ENCODE data around the gene TTC34. TPM values are rescaled to one million over a fixed set of nuclear protein-coding genes. Genes with fewer than 3 reads are reported as not detected.

Gene TTC34
- total RNA-seq, 1 donor = 0.36 TPM

DNA sequence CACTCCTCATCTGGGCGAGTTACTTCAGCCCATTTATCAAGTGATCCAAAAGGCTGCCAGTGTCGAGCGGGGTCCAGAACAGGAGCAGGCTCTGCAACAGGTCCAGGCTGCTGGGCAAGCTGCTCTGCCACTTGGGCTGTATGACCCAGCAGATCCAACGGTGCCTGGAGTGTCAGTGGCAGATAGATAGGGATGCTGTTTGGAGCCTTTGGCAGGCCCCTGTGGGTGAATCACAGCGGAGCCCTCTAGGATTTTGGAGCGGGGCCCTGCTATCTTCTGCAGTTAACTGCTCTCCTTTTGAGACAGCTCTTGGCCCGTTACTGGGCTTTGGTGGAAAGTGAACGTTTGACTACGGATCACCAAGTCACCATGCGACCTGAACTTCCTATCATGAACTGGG is 176.2 kb downstream of the TTC34 start:
- TF ChIP-seq, protein P1, sequence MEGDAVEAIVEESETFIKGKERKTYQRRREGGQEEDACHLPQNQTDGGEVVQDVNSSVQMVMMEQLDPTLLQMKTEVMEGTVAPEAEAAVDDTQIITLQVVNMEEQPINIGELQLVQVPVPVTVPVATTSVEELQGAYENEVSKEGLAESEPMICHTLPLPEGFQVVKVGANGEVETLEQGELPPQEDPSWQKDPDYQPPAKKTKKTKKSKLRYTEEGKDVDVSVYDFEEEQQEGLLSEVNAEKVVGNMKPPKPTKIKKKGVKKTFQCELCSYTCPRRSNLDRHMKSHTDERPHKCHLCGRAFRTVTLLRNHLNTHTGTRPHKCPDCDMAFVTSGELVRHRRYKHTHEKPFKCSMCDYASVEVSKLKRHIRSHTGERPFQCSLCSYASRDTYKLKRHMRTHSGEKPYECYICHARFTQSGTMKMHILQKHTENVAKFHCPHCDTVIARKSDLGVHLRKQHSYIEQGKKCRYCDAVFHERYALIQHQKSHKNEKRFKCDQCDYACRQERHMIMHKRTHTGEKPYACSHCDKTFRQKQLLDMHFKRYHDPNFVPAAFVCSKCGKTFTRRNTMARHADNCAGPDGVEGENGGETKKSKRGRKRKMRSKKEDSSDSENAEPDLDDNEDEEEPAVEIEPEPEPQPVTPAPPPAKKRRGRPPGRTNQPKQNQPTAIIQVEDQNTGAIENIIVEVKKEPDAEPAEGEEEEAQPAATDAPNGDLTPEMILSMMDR (IDR thresholded peaks at IDR 0.05; ENCODE audit: extremely low read depth, low read depth, low read length) = no peak

DNA sequence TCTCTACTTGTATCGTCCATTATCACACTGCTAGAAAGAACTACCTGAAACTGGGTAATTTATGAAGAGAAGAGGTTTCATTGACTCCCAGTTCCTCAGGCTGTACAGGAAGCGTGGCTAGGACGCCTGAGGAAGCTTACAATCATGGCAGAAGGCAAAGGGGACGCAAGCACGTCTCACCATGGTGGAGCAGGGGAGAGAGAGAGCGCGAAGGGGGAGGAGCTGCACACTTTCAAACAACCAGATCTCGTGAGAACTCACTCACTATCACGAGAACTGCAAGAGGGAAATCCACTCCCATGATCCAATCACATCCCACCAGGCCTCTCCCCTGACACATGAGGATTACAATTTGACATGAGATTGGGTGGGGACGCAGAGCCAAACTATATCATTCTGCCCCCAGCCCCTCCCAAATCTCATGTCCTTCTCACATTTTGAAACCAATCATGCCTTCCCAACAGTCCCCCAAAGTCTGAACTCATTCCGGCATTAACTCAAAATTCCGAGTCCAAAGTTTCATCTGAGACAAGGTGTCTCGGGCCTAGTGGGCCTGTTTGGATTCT is 176.7 kb downstream of the TTC34 start:
- H3K4me2 ChIP-seq (ENCODE audit: insufficient read depth, low read length) = no peak overlapping the region
- H3K36me3 ChIP-seq (ENCODE audit: insufficient read depth, low read length) = no peaks in the 10 kb centered on the region
- no peak for DNase-seq (ENCODE audit: insufficient read length, low spot score, missing footprints)
- no peaks in the 10 kb centered on the region for H4K20me1 ChIP-seq (ENCODE audit: insufficient read depth, low read length)
- no peak overlapping the region for H3K27ac ChIP-seq (ENCODE audit: low read depth, low read length)
- H3K4me1 ChIP-seq (ENCODE audit: insufficient read depth, low read length) = no peaks in the 10 kb centered on the region
- TF ChIP-seq, protein P1 (IDR thresholded peaks at IDR 0.05; ENCODE audit: extremely low read depth, low read depth, low read length) = no peak
- peaks cover 26% of the 10 kb centered on the region for H3K27me3 ChIP-seq (ENCODE audit: insufficient read depth, low read length)
- no peaks in the 10 kb centered on the region for H3K9me3 ChIP-seq (ENCODE audit: low read depth, low read length)
- no peak overlapping the region for H3K4me3 ChIP-seq (ENCODE audit: insufficient read depth, low read length)
- H3K79me2 ChIP-seq (ENCODE audit: insufficient read depth, low read length) = no peaks in the 10 kb centered on the region
- no peak overlapping the region for H2AFZ ChIP-seq (ENCODE audit: low read length)

More for the DNA sequence above, 176.2 kb downstream of the TTC34 start:
- no peak overlapping the region for H3K4me2 ChIP-seq (ENCODE audit: insufficient read depth, low read length)
- H3K9me3 ChIP-seq (ENCODE audit: low read depth, low read length) = no peaks in the 10 kb centered on the region
- H3K36me3 ChIP-seq (ENCODE audit: insufficient read depth, low read length) = no peaks in the 10 kb centered on the region
- H3K79me2 ChIP-seq (ENCODE audit: insufficient read depth, low read length) = no peaks in the 10 kb centered on the region
- peaks cover 26% of the 10 kb centered on the region for H3K27me3 ChIP-seq (ENCODE audit: insufficient read depth, low read length)
- no peaks in the 10 kb centered on the region for H4K20me1 ChIP-seq (ENCODE audit: insufficient read depth, low read length)
- no peak for DNase-seq (ENCODE audit: insufficient read length, low spot score, missing footprints)
- H3K4me1 ChIP-seq (ENCODE audit: insufficient read depth, low read length) = no peaks in the 10 kb centered on the region
- H3K27ac ChIP-seq (ENCODE audit: low read depth, low read length) = no peak overlapping the region
- no peak overlapping the region for H3K4me3 ChIP-seq (ENCODE audit: insufficient read depth, low read length)
- no peak overlapping the region for H2AFZ ChIP-seq (ENCODE audit: low read length)

DNA sequence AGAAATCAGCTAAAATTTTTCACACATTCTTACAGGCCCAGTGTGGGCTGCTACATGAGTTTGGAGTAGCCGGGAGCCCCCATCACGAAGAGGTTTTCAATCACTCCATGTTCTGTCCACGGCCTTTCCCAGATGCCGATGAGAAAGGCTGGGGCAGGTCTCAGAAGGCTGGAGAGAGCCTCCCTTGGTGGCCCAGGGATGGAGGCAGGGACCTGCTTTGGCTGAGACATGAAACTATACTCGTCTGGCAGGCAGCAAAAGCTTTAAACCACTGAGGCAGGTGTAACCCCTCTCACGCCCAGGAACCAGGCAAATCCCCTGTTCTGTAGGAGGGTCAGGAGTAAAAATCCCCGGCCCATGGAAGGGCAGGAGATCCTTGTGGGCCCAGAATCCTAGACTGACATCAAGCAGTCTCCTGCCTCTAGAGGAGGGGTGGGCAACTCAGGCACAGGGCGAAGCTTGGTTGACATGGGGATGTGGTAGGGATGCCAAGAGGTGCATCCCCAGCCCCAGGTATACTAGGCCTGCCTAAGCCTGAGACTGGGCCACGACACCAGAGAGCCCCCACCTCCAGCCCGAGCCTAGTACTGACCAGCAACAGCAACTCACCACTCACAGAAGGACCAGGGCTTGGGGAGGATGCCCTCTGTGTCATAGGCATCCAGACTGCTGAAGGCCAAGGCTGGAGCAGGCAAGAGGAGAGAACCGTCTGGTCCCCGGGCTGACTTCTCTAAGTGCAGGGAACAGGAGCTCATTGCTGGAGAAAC is 177.7 kb downstream of the TTC34 start:
- Histone ChIP-seq H3K79me2 (ENCODE audit: insufficient read depth, low read length) (no peaks in the 10 kb centered on the region), H2AFZ (ENCODE audit: low read length) (no peak overlapping the region), H3K27ac (ENCODE audit: low read depth, low read length) (no peak overlapping the region), H3K4me2 (ENCODE audit: insufficient read depth, low read length) (no peak overlapping the region), H3K4me3 (ENCODE audit: insufficient read depth, low read length) (no peak overlapping the region), H3K36me3 (ENCODE audit: insufficient read depth, low read length) (no peaks in the 10 kb centered on the region), H3K4me1 (ENCODE audit: insufficient read depth, low read length) (no peaks in the 10 kb centered on the region), H3K9me3 (ENCODE audit: low read depth, low read length) (no peaks in the 10 kb centered on the region), H4K20me1 (ENCODE audit: insufficient read depth, low read length) (no peaks in the 10 kb centered on the region), H3K27me3 (ENCODE audit: insufficient read depth, low read length) (peaks cover 25% of the 10 kb centered on the region)
- TF ChIP-seq, protein P1 (IDR thresholded peaks at IDR 0.05; ENCODE audit: extremely low read depth, low read depth, low read length) = no peak
- DNase-seq (ENCODE audit: insufficient read length, low spot score, missing footprints) = peak; percentile 25

DNA sequence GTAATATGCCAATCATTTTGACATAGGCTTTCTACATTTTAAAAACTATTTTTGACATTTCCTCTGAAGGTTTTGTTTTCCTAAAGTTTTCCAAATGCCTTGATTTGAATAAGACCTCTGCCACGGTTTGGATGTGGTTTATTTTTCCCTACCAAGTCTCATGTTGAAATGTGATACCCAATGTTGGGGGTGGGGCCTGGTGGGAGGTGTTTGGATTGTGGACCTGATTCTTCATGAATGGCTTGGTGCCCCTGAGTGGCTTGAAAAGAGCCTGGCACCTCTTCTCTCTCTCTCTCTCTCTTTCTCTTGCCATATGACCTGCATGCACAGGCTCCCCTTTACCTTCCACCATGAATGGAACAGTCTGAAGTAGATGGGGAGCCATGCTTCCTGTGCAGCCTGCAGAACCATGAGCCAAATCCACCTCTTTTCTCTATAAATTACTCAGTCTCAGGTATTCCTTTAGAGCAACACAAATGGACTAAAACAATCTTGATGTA is 183.5 kb downstream of the TTC34 start:
- H3K79me2 ChIP-seq (ENCODE audit: insufficient read depth, low read length) = no peaks in the 10 kb centered on the region
- TF ChIP-seq, protein P1 (IDR thresholded peaks at IDR 0.05; ENCODE audit: extremely low read depth, low read depth, low read length) = no peak

More for the DNA sequence above, 183.5 kb downstream of the TTC34 start:
- peaks cover 11% of the 10 kb centered on the region for H3K27me3 ChIP-seq (ENCODE audit: insufficient read depth, low read length)
- no peak overlapping the region for H3K27ac ChIP-seq (ENCODE audit: low read depth, low read length)
- no peak overlapping the region for H3K4me2 ChIP-seq (ENCODE audit: insufficient read depth, low read length)
- no peak overlapping the region for H3K4me3 ChIP-seq (ENCODE audit: insufficient read depth, low read length)
- H4K20me1 ChIP-seq (ENCODE audit: insufficient read depth, low read length) = no peaks in the 10 kb centered on the region
- no peaks in the 10 kb centered on the region for H3K36me3 ChIP-seq (ENCODE audit: insufficient read depth, low read length)
- H3K4me1 ChIP-seq (ENCODE audit: insufficient read depth, low read length) = no peaks in the 10 kb centered on the region
- H2AFZ ChIP-seq (ENCODE audit: low read length) = no peak overlapping the region
- no peaks in the 10 kb centered on the region for H3K9me3 ChIP-seq (ENCODE audit: low read depth, low read length)
- peak; percentile 69 for DNase-seq (ENCODE audit: insufficient read length, low spot score, missing footprints)

Data from osteoblast (primary cell).